LoVo (cell line): ENCODE results near the gene RTKN.

ENCODE experiments used
- DNase-seq: peaks from one replicate; pipeline ENCODE4 v3.0.0-alpha.2; 2016; ENCODE audit warnings: low spot score

RTKN gene

DNA sequence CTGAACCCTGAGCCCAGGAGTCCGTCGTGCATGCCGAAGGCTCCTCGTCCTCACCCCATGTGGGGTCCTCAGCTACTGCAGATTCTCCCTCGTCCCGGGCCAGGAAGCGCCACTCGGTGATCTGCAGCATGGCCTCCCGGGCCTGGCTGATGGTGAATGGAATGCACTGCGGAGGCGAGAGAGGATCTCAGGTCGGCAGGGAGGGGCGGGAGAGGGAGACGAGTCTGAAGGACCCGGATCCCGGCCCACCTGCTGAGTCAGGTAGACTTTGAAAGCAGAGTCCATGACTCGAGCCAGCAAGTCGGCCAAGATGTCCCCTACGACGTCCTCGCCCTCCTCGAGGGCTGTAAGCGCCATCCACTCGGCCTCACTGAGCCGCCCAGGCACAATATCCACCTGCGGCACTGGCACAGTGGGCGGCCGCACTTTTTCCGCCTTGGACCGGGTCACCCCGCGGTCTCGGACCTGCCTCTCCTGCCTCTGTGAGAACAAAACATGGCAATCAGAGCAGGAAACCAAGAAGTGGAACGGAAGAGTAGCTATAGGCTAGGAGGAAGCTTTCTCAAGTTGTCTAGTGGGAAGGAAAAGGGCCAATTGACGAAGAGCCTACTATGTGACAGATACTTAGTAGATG lies 25.9 kb downstream of the RTKN start:
- no peak for DNase-seq

DNA sequence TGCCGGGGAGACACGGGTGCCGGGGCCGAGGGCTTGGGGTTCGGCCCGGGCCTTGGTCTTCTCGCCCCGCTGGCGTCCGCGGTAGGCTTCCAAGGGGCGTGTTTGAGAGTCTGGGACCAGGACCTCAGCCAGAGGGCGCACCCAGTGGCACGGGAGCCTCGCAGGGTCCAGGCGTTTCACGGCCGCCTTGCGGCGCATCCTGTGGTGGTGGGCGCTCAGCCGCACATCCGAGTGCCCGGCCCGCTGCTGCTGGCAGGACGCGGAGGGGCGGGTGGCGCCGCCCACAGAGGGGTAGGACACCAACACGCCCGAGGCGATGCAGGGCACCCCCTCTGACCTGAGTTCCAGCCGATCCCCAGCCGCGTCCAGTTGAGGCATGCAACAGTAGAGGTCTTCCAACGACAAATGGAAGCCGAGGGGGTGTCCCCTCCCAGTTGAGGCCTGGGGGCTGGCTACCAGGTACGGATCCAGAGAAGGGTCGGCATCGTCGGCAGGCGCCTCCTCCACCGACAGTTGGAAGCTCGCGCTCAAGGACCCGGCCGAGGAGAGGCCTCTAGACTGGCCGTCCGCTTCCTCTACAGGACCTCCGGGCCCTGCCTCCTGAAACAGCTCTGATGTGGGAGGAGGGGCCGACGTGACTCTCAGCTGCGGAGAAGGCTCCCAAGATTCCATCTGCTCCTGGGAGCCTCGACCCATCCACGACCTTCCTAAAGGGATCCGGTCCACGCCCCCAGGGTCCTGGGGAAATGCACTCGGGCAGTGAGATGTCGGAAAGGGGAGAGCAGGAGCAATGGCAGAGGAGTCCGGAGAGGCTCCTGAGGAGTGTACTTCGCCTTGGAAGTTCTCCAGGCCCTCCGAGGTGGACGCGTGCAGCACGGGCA lies 26.6 kb downstream of the RTKN start:
- no peak for DNase-seq

DNA sequence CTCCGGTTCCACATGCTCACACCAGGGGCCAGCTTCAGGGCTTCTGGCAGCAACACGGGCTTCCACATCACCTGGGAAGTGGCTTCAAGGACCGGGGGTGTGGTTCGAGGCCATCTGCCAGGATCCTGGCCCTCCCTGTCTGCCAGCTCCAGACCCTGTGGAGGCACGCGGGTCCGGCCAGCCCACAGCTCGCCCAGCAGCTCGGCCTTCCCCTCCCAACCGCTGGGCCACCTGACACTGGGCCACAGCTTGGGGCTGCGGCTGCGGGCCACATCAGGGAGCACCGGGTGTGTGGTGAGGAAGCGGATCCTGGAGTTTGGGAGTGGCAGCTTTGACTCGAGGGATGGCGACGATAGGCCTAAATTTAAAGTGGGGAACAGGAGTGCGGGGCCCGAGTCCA lies 27.3 kb downstream of the RTKN start:
- DNase-seq, result no peak

DNA sequence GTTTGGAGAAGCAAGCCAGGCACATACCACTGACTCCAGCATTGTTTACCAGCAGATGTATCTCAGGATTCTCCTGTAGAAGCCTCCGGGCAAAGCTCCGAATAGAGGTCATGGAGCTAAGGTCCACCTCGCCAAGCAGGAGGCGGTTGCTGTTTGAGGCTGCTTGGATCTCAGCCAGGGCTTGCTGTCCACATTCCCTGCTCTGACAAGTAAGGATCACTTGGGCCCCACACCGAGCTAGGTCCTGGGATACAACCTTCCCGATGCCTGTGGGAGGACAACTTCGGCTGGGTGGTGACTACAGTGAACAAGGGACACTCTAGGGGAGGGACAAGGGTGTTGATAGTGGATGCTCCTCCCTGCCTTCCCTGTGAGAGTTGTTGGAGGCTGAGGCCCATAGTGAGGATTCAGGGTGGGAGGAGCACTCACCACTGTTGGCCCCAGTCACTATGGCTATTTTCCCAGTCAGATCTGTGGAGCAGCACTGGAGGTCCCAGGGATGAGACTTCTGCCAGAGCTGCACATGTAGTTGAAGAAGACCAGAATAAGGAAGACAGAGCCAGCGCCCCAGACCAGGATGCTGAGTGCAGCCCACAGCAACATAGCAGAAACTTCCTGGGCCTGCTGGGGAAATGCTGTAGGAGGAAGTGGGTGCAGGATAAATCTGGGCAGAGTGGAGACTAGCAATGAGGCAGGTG lies 28.6 kb downstream of the RTKN start:
- no peak for DNase-seq

DNA sequence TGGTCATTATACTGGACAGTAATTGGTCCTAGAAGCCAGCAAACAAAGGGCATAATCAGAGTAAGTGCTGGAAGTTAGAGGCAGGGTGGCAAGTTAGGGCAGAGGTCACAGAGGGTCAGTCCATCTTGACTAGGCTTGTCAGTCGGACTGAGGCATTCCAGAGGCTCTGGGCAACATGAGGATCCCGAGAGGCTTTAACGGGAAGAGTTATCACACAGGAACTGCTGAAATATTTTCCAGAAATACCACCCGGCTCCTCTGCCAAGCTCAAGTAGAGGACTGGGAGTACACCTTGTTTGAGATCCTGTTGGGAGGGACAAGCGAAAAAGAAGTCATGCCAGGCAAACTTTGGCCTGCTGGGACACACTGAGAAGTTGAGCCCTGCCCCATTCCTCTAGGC lies 34.1 kb downstream of the RTKN start:
- no peak for DNase-seq

DNA sequence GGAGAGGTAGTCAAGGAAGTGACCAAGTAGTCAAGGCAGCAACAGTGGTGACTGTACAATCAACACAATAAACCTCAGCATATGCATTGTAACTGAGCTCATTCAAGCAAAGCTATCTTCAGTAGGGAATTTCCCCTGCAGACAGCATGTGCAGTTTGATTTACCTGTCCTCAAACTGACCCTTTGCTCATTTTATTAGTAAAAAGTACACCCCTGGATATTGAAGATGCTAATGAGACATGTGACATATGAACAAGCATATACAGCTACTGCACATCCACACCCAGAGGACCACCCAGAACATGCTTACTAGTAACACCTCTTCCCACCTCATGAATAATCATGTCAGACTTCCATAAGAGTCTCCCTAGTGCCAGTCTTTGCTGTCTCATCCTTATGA lies 35.7 kb downstream of the RTKN start:
- no peak for DNase-seq

DNA sequence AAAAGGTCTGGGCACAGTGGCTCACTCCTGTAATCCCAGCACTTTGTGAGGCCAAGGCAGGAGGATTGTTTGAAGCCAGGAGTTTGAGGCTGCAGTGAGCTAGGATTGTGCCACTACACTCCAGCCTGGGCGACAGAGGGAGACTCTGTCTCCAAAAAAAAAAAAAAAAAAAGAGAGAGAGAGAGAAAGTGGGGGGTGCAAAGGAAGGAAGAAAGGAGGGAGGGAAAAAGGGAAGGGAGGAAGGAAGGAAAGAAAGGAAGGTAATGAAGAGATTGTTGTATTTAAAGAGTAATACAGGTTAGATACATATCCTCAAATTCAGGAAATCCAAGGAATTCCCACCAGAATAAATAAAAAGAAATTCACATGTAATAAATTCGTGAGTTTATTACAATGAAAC lies 39.8 kb downstream of the RTKN start:
- no peak for DNase-seq

DNA sequence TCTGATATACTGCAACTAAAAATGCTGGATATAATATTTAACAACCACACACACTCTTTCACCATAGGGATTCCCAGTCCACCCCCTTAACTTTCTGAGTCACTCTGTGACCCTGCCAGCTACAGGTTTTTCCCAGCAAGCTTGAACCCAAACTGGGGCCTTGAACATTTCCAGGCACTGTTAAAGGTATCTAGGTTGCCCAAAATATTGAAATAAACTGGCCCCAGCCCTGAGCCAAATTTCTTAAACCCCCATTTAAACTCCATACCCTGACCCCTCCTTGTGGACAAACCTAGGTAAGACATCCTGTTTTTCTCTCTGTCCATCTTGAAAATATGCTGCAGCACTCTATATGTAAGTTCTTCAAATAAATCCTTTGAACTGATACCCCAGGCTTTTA lies 42.0 kb downstream of the RTKN start:
- peak; percentile 24 for DNase-seq

DNA sequence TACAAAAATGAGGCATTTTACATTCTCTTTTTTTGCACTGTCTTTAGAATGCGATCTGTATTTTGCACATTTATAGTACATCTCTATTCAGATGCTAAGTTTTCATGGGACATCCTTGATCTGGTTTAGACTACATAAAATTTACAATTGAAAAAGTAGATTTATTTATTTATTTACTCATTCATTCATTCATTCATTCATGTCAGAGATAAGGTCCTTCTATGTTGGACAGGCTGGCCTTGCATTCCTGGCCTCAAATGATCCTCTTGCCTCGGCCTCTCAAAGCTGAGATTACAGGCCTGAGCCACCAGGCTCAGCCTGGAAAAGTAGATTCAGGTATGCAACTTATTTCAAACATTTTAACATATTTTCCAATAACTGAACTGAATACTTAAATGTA lies 45.6 kb downstream of the RTKN start:
- DNase-seq, result no peak

DNA sequence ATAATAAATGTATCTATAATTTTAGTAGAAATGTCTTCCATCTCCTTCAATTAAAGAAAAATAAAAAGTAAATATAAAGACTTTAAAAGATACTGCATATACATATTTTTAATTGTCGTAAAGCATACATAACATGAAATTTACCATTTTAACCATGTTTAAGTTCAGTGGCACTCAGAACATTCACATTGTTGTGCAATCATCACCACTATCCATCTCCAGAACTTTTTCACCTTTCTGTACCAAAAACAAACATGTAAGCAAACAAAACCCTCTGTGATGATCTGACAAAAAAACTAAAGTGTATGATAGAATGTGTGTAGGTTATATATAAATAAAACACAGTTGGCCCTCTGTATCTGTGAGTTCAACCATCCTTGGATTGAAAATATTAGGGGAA lies 48.2 kb downstream of the RTKN start:
- DNase-seq, result no peak

DNA sequence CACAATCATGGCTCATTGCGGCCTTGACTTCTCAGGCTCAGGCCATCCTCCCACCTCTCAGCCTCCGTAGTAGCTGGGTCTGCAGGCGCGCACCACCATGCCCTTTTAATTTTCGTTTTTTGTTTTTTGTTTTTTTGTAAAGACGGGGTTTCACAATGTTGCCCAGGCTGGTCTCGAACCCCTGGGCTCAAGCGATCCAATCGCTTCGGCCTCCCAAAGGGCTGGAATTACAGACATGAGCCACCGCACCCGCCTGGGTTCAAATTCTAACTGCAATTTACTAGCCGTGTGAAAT lies 49.3 kb downstream of the RTKN start:
- no peak for DNase-seq

DNA sequence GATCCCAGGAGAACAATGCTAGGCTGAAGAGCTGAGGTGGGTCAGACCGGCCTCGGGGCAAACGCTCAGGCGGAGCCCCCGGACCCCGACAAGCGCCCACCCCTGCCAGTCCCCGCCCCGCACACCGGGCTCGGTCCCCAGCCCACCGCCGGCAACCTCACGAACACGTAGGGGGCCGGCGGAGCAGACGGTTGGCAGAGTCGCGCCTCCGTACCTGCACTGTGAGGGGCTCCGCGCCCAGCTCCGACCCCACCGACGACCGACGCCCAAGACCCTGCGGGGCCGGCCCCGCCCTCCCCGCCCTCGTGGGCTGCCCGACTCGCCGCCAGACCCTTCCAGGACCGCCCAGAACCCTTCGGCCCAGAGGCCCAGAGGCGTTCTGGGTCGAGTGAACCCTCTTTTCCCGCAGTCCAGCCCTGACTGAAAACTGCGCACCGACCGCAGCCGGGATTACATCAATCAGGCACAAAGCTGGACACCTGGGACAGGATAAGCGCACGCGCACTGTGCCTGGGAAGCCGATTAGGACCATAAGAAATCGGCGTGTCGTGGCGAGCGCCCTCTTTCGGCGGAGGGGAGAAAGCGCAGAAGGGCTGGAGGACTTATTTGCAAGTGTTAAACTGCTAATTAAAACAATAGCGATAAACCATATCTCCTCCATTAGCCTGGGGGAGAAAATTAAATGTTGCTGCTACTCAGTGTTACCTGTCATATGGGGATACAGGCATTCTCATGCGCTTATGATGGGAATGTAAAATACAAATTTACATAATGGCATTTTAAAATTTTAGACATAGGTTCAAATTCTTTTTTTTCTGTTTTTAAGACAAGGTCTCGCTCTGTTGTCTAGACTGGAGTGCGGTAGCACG lies 49.9 kb downstream of the RTKN start:
- DNase-seq, result peak; percentile 91

DNA sequence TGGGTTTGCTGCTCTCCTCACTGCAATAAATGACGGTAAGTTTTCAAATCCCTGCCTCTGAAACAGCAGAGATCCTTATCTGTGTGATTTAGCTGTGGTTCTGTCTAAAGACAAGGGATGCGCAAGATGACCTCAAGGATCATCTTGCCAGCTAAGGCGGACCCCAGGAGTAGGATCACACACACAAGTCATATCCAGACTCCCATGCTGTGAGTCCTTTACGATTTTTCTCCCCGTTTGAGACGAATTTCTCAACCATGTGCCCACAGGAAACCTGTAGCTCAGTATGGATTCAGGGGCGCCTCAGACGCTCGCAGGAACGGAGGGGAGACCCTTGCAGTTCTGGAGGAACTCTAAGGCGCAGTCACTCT lies 50.5 kb downstream of the RTKN start:
- peak; percentile 7 for DNase-seq

DNA sequence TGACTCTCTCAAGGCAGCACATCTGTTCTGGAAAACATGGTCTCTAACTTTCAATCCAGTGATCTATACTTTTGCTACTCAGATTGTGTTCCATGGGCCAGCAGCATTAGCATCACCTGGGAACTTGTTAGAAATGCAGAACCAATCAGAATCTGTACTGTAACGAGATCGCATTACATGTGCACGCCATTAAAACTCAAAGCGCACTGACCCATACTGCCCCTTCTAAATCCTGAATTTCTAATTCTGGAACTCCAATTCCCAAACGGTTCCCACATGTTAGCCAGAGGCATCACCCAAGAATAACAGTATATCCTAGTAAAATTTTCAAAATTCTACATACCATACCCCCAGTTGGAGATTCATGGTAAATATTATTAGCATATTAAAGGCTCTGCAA lies 51.1 kb downstream of the RTKN start:
- no peak for DNase-seq

DNA sequence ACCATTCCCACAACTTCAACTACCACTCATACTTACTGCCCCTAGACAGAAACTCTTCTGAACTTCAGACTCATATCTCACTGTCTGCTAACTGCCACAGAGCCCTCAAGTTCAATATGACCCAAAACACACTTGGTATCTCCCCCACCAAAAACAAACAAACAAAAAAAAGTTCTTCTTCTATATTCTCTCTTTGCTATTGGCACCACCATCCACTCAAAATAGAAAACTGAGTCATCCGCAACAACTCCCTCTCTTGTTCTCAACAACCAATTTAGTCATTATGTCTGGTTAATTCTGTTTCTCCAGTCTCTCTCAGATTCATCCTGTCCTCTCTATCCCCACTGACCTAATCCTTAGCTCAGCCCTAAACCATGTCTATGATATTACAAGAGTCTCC lies 54.4 kb downstream of the RTKN start:
- no peak for DNase-seq

DNA sequence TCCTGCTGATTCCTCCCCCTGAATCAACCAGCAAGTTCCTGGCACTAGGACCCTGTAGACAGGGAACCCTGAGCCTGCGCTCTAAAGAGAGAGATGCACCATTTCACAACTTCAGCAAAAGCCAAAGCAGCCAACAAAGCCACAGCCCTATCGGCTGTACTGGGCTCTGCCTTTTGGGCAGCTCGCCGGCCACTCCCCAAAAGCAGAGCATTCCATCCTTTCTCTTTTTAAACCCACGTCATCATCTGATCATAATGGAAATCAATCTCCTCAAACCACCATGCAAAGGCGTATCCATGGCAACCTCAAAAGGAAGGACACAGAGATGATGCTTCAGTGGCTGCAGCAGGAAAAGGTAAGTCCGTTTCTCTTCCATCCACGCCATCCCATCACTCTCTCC lies 56.3 kb downstream of the RTKN start:
- DNase-seq, result no peak

DNA sequence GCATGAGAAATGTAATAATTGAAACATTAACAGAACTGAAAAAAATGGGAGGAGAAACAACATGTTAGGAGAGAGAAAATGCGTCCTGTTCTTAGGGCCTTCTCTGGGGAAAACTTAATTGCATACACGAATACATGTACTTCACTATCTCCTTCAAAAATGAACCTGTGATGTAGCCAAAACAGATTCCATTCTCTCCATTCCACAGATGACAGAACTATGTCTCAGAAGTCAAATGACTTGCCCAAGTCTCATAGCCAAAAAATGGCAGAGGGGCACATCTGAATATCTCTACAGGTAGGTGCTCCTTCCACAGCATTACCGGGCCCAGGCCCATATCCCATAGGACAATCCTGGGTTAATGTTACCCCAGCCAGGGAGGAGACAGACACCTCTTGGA lies 57.7 kb downstream of the RTKN start:
- DNase-seq, result no peak

DNA sequence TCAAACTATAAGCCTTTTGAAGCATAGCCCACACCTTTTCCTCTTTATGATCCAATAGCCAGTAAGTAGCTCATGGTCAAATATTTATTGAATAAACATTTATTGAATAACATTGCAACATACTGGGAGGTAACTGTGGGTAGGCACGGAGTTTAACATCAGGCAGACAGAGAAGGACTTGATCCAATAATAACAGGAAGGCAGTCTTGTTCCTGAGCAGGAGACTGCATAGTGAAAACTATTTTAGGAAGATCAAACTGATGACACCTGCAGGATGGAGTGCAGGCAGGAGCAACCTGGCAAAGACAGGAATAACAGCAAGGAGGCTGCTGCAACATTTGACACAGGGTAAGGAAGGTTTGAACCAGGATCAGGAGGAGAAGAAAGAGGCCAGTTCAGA lies 58.5 kb downstream of the RTKN start:
- DNase-seq, result no peak

DNA sequence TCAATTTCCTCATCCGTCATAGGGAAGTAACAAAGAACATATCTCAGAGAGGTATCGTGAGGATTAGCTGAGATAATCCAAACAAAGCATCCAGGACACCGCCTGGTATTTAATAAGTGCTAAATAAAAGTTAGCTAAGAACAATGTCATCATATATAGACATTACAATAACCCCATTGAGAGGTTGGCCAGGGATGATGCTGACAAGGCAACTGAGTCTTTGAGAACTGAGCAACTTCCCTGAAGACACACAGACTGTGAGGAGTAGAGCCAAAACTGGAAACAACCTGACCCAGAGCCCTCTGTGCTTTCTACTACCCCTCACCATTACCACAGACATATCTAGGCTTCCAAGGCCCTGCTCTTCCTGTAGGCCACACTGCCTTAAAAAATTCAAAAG lies 60.0 kb downstream of the RTKN start:
- DNase-seq, result no peak

DNA sequence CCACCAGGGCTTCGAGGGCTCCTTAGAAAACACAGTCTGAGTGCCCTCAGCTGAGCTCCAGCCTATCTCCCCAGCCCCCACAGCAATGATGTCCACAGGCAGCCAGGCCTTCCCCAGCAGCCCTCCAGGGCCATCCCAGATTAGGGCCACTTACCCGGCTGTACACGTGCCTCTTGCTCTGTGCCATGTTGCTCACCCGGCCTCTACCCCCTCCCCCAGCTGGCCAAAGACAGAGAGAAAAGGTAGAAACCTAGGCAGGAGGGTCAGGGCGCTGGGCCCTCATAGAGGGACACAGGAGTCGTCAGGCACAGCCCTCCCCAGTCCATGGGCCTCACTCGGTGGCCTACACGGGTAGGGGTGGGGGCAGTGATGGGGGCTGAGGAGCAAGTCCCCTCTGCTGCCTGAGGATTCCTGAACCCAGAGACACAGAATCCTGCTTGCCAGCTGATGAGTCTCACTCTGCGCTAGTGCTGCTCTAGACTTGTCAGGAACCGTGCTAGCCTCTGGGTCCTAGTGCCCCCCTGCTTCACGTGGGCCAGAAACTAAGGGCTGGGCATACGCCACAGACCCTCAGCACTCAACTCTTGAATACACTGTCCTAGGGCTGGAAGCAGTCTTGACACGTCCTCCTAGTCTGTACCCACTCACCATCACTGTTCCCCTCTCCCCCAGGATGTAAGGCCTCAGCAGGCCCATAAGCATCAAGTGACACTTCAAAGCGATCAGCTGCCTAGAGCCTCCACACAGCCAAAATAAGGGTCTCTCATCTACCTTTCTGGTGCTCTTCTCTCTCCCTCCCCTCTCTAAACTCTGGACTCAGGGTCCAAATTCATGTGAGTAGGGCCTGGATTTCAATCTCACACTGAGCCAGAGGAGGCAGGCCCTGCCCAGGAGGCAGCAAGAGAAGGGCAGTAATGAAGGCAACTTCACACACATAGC lies 61.6 kb downstream of the RTKN start, which contains the start of gene DCTN1:
Gene DCTN1, minus strand, starts transcription at position 461 of the 939 bp plus-strand sequence. Its CDS starts 274 bp downstream, at position 187.
- no peak for DNase-seq

DNA sequence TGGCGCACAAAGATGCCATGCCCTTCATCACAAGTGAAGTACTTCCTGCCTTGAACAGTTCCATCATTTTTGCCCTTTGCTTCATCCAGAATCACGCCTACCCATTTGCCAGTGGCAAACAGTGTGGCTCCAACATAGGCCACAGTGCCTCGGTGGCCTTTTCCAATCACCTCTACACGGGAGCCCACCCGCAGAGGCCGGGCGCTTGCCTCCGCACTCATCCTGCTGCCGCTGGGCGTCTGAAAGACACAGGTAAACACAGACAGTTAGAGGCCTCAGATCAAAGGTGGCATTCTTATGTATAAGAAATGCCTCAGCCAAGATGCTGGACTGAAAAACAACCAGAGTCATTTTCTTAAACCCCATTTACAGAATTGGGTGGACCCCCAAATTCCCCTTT lies 63.7 kb downstream of the RTKN start:
- no peak for DNase-seq
